IMR-90 (cell line): Measurements from ENCODE around the gene CCDC18. TPM values are rescaled to one million over a fixed set of nuclear protein-coding genes. Genes with fewer than 3 reads are reported as not detected.

ENCODE experiments used
- ATAC-seq: fragments of 200-7000 bp; cut with Tn5 transposase; 2 replicates; pipeline ENCODE4 v1.9.1; 2020; ENCODE audit warnings: low read depth, mild to moderate bottlenecking, moderate library complexity
- BruUV-seq: library from RNA; stranded (reverse); fragments of 400-500 nt; replicated peaks from 2 replicates; lab custom pipeline; 2021; lab: Mats Ljungman, UMichigan
- CTCF ChIA-PET: fragments of 300-600 bp; formaldehyde crosslinking; extraction: SDS; loops from one replicate; lab custom pipeline; 2021; ENCODE audit warnings: antibody characterized with exemption; lab: Yijun Ruan, JAX
- POLR2A ChIA-PET: fragments of 300-600 bp; sonication (Branson Sonifier 250); formaldehyde crosslinking; loops from one replicate; lab custom pipeline; 2022; ENCODE audit warnings: antibody characterized with exemption; ENCODE audit not compliant: unreplicated experiment; lab: Charles Lee
- DNase-seq: peaks from one replicate; pipeline ENCODE4 v3.0.0; 2013
- H2AFZ ChIP-seq: replicated peaks from 2 replicates; pipeline ENCODE3; 2013; ENCODE audit warnings: low read length, mild to moderate bottlenecking; ENCODE audit not compliant: poor library complexity
- H2AK5ac ChIP-seq: 2 replicates; pipeline ENCODE4 v1.6.1; 2013; ENCODE audit warnings: low read depth, low read length, inconsistent platforms
- H2AK9ac ChIP-seq: replicated peaks from 2 replicates; pipeline ENCODE3; 2013; ENCODE audit warnings: mild to moderate bottlenecking, low read depth, low read length, moderate library complexity; ENCODE audit not compliant: poor library complexity
- H2BK120ac ChIP-seq: 2 replicates; pipeline ENCODE4 v1.6.1; 2013; ENCODE audit warnings: low read depth, low read length, inconsistent platforms
- H2BK15ac ChIP-seq: 3 replicates; pipeline ENCODE4 v1.6.1; 2013; ENCODE audit warnings: low read depth, low read length, inconsistent platforms
- H2BK20ac ChIP-seq: 2 replicates; pipeline ENCODE4 v1.6.1; 2013; ENCODE audit warnings: low read depth, mild to moderate bottlenecking, inconsistent platforms, low read length, moderate library complexity
- H2BK5ac ChIP-seq: 2 replicates; pipeline ENCODE4 v1.6.1; 2013; ENCODE audit warnings: mild to moderate bottlenecking, low read depth, low read length, inconsistent platforms; ENCODE audit not compliant: poor library complexity, severe bottlenecking
- H3K14ac ChIP-seq: replicated peaks from 2 replicates; pipeline ENCODE4 v1.6.1; 2013; ENCODE audit warnings: low read depth, low read length, inconsistent platforms
- H3K18ac ChIP-seq: 2 replicates; pipeline ENCODE4 v1.6.1; 2013; ENCODE audit warnings: low read depth, low read length, control low read depth
- H3K23ac ChIP-seq: 2 replicates; pipeline ENCODE4 v1.6.1; 2013; ENCODE audit warnings: low read depth, low read length, inconsistent platforms
- H3K27ac ChIP-seq: 2 replicates; pipeline ENCODE4 v1.5.1; 2013; ENCODE audit warnings: mild to moderate bottlenecking, control low read depth, low read length; ENCODE audit not compliant: insufficient read depth
- H3K27me3 ChIP-seq: 2 replicates; pipeline ENCODE4 v1.6.1; 2013; ENCODE audit warnings: low read length; ENCODE audit not compliant: control insufficient read depth, insufficient read depth
- H3K36me3 ChIP-seq: 2 replicates; pipeline ENCODE4 v1.6.1; 2013; ENCODE audit warnings: low read length, mixed read lengths; ENCODE audit not compliant: control insufficient read depth, insufficient read depth
- H3K4ac ChIP-seq: 2 replicates; pipeline ENCODE4 v1.6.1; 2013; ENCODE audit warnings: low read depth, low read length, inconsistent platforms
- H3K4me1 ChIP-seq: 2 replicates; pipeline ENCODE4 v1.6.1; 2013; ENCODE audit warnings: low read length, mixed read lengths; ENCODE audit not compliant: control insufficient read depth, insufficient read depth
- H3K4me2 ChIP-seq: 2 replicates; pipeline ENCODE4 v1.6.1; 2013; ENCODE audit warnings: low read depth, mild to moderate bottlenecking, control low read depth, low read length, moderate library complexity
- H3K4me3 ChIP-seq: 2 replicates; pipeline ENCODE4 v1.5.1; 2013; ENCODE audit warnings: low read depth, mild to moderate bottlenecking, control low read depth, low read length, moderate library complexity; ENCODE audit not compliant: insufficient read depth
- H3K56ac ChIP-seq: 2 replicates; pipeline ENCODE4 v1.6.1; 2013; ENCODE audit warnings: low read length, inconsistent platforms; ENCODE audit not compliant: insufficient read depth; ENCODE audit errors: extremely low read depth
- H3K79me1 ChIP-seq, 2 experiments: 2 replicates each; pipeline ENCODE4 v1.6.1; 2013; ENCODE audit warnings: low read length in 2 of 2, inconsistent platforms in 1 of 2, low read depth in 1 of 2
- H3K9ac ChIP-seq: 2 replicates; pipeline ENCODE4 v1.6.1; 2013; ENCODE audit warnings: low read depth, low read length, control low read depth
- H3K9me1 ChIP-seq: 2 replicates; pipeline ENCODE4 v1.6.1; 2013; ENCODE audit warnings: low read length, inconsistent platforms; ENCODE audit not compliant: insufficient read depth
- H3K9me3 ChIP-seq: 2 replicates; pipeline ENCODE4 v1.6.1; 2013; ENCODE audit warnings: low read length; ENCODE audit not compliant: control insufficient read depth, insufficient read depth
- H4K20me1 ChIP-seq: 2 replicates; pipeline ENCODE4 v1.6.1; 2013; ENCODE audit warnings: low read length, inconsistent platforms; ENCODE audit not compliant: insufficient read depth
- H4K5ac ChIP-seq: 2 replicates; pipeline ENCODE4 v1.6.1; 2013; ENCODE audit warnings: mild to moderate bottlenecking, low read depth, low read length, control low read depth
- H4K8ac ChIP-seq, 2 experiments: 2 replicates each; pipeline ENCODE4 v1.6.1; 2013; ENCODE audit warnings: low read depth in 2 of 2, low read length in 2 of 2, control low read depth in 1 of 2, inconsistent platforms in 1 of 2
- H4K91ac ChIP-seq: 2 replicates; pipeline ENCODE4 v1.6.1; 2013; ENCODE audit warnings: low read depth, low read length, inconsistent platforms; ENCODE audit not compliant: insufficient read depth
- CTCF ChIP-seq: conservative IDR thresholded peaks from 2 replicates; pipeline ENCODE4 v1.5.1; 2012; ENCODE audit warnings: mild to moderate bottlenecking, low read depth, low read length, improper control_type of control experiment
- FOS ChIP-seq: fragments of 150-350 bp; IDR thresholded peaks from 2 replicates; pipeline ENCODE4 v1.6.1; 2016; ENCODE audit warnings: low read depth, low read length
- MAFK ChIP-seq: IDR thresholded peaks from 2 replicates; pipeline ENCODE4 v1.6.1; 2012; ENCODE audit warnings: low read depth, low read length, improper control_type of control experiment
- SMC3 ChIP-seq: fragments of 150-350 bp; IDR thresholded peaks from 2 replicates; pipeline ENCODE4 v1.6.1; 2016; ENCODE audit warnings: low read depth, mild to moderate bottlenecking, antibody characterized with exemption, low read length, moderate library complexity
- USF2 ChIP-seq: fragments of 150-350 bp; IDR thresholded peaks from 2 replicates; pipeline ENCODE4 v1.6.1; 2017; ENCODE audit warnings: mild to moderate bottlenecking, antibody characterized with exemption, low read length, low read depth
- WGBS, 2 experiments: methylation state at CpG; one replicate each; pipeline versions ENCODE4 v1.1.5 to v1.1.7; 2013; ENCODE audit warnings: missing lambda C conversion rate in 2 of 2; ENCODE audit not compliant: insufficient read length in 1 of 2; ENCODE audit errors: extremely low coverage in 2 of 2; 5-methylcytosine and 5-hydroxymethylcytosine counted together
- dilution Hi-C: fragments of 300-500 bp; cut with HindIII; formaldehyde crosslinking; loops from one replicate; pipeline ENCODE4 v1.14.3; 2018; ENCODE audit warnings: low sequenced_read_pairs; ENCODE audit not compliant: unreplicated experiment
- in situ Hi-C: fragments of 300-500 bp; cut with MboI; formaldehyde crosslinking; loops from 3 replicates; pipeline ENCODE4 v1.14.3; 2019; ENCODE audit warnings: low sequenced_read_pairs, inconsistent platforms, mixed read lengths
- intact Hi-C: fragments of 100-400 bp; cut with micrococcal nuclease; formaldehyde crosslinking; loops from 2 replicates; pipeline ENCODE4 v1.10.0; 2022
- polyA plus RNA-seq, 3 experiments: library from polyadenylated mRNA; depleted of rRNA; stranded (reverse); fragments of >200 nt; gene quantifications; 2 replicates each; pipeline ENCODE4 v1.2.3, GENCODE V29; 2012; ENCODE audit warnings: low replicate concordance in 1 of 3
- total RNA-seq: library from RNA; depleted of rRNA; stranded (reverse); fragments of >200 nt; gene quantifications from 2 replicates; pipeline ENCODE4 v1.2.3, GENCODE V29; 2012

Gene CCDC18
- total and polyA plus RNA-seq, 2 of the 4 experiments (the other 2 are of a cell fraction): 5.5 to 7.3 TPM

- intact Hi-C loops: no loop called here
- H2AFZ ChIP-seq: no peak overlapping the region
- peaks cover 6% of the 10 kb centered on the region for H3K36me3 ChIP-seq
- H3K79me1 ChIP-seq: peaks cover 3 to 4% of the 10 kb centered on the region in 2 experiments; a peak in 2 of 4 replicates
- H3K4ac ChIP-seq: no peak overlapping the region
- H3K9me3 ChIP-seq: no peaks in the 10 kb centered on the region
- no peak overlapping the region for H3K23ac ChIP-seq
- H3K9ac ChIP-seq: no peak overlapping the region
- H4K20me1 ChIP-seq: no peaks in the 10 kb centered on the region
- dilution Hi-C loops: no loop called here
- H3K9me1 ChIP-seq: peaks cover 12% of the 10 kb centered on the region
- TF ChIP-seq MAFK (no peak), SMC3 (no peak), FOS (no peak), USF2 (no peak), CTCF (no peak)
- in situ Hi-C loops: no loop called here
- H2BK5ac ChIP-seq: no peak overlapping the region
- ChIA-PET CTCF (no interaction called here), POLR2A (no interaction called here)
- no peak overlapping the region for H2BK15ac ChIP-seq
- H2AK5ac ChIP-seq: no peak overlapping the region
- H2AK9ac ChIP-seq: no peak overlapping the region
- no peak overlapping the region for H2BK20ac ChIP-seq
- BruUV-seq: no TSS peak
- no peak overlapping the region for H3K56ac ChIP-seq
- no peak overlapping the region for H4K91ac ChIP-seq
- H3K4me1 ChIP-seq: no peaks in the 10 kb centered on the region; the same call in 1 of the 2 replicates
- 93% methylated on average over 2 of the region's 9 CpGs; no CpG with 5 or more reads in 1 of the 2 experiments for WGBS, 2 experiments
- no peak overlapping the region for H3K27ac ChIP-seq
- no peak overlapping the region for H3K4me2 ChIP-seq
- no peak overlapping the region for H4K8ac ChIP-seq
- ATAC-seq (no peak), DNase-seq (no peak)
- no peak overlapping the region for H4K5ac ChIP-seq
- no peak overlapping the region for H2BK120ac ChIP-seq
- no peak overlapping the region for H3K4me3 ChIP-seq
- H3K14ac ChIP-seq: no peak overlapping the region
- H3K27me3 ChIP-seq: no peaks in the 10 kb centered on the region
- H3K18ac ChIP-seq: no peak overlapping the region
Observed at GRCh38 chr1:93199150-93199549, 18.6 kb downstream of the CCDC18 start.
